Measurements from ENCODE around the gene PPFIBP2. TPM values are rescaled to one million over a fixed set of nuclear protein-coding genes. Genes with fewer than 3 reads are reported as not detected.

Gene PPFIBP2
- total RNA-seq, 2 experiments from 2014 or later = 7.8 to 10.0 TPM

DNA sequence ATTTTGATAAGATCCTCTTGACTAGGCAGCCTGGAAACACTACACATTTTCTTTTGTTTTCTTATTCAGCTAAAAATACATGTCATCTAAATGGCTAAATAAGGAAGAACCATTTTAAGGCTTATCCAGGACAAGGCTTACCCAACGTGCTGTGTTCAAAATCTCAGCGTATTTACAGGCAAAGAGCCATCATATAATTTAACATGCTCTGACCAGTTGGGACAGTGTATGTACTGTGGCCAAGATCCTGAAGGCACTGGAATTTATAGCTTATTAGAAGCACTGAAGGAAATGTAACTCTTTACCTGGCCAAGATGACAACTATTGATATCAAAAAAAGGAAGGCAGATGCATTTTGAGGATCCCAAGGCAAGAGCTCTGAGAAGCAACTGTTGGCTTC lies 71.1 kb downstream of the PPFIBP2 start:
- Mint-ChIP-seq H3K36me3 (no peaks in the 10 kb centered on the region), H3K27ac (no peak overlapping the region), H3K9me3 (ENCODE audit: low read depth) (no peaks in the 10 kb centered on the region), H3K27me3 (peaks cover 2% of the 10 kb centered on the region), H3K4me3 (no peak overlapping the region), H3K4me1 (no peaks in the 10 kb centered on the region)
- no peak for ATAC-seq
- DNase-seq = no peak
- CTCF ChIA-PET = interaction anchor here (2.2 kb wide), 1 partner anchor 14 kb away, joined by 6 read pairs; no protein-coding TSS in a partner anchor

DNA sequence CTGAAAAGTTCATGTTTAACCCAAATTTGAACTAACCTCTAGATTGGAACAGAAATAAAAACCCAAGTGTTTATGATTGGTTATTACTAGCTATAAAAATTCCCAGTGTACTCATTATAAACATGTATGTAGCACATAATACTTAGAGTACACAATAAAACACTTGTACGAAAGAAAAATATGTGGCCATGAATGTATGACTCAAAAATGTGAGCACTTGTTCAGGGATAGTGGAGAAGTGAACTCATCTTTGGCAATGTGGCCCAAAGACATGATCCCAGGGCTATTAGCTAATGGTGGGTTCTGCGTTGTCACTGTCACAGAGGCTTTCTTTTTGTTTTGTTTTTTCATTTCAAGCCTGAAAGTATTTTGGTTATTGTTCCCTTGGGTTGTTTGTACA lies 72.0 kb downstream of the PPFIBP2 start:
- Mint-ChIP-seq H3K9me3 (ENCODE audit: low read depth) (no peaks in the 10 kb centered on the region), H3K27ac (no peak overlapping the region), H3K36me3 (no peaks in the 10 kb centered on the region), H3K27me3 (peaks cover 2% of the 10 kb centered on the region), H3K4me3 (no peak overlapping the region), H3K4me1 (no peaks in the 10 kb centered on the region)
- DNase-seq (no peak), ATAC-seq (no peak)
- CTCF ChIA-PET = no interaction called here

DNA sequence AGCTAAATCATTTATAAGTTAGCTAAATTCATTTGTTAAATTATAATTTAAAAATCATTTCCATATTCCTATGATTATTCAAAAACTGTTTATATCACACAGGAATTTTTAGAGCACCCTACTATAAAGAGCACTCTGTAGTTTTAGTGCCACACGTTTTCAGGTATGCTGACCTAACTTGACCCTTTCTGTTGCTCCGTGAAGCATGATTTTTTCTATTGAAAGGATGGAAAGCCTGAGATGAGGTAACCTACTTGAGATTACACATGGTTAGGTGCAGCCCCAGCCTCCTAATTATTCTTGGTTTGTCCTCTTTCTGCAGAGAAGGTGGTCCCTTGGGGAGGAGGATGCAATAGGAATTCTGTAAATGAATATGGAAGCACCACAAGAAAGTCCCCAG lies 72.6 kb downstream of the PPFIBP2 start:
- Mint-ChIP-seq H3K4me1 (no peaks in the 10 kb centered on the region), H3K36me3 (no peaks in the 10 kb centered on the region), H3K27ac (no peak overlapping the region), H3K4me3 (no peak overlapping the region), H3K27me3 (peaks cover 2% of the 10 kb centered on the region), H3K9me3 (ENCODE audit: low read depth) (no peaks in the 10 kb centered on the region)
- ATAC-seq (no peak), DNase-seq (no peak)
- CTCF ChIA-PET = no interaction called here

DNA sequence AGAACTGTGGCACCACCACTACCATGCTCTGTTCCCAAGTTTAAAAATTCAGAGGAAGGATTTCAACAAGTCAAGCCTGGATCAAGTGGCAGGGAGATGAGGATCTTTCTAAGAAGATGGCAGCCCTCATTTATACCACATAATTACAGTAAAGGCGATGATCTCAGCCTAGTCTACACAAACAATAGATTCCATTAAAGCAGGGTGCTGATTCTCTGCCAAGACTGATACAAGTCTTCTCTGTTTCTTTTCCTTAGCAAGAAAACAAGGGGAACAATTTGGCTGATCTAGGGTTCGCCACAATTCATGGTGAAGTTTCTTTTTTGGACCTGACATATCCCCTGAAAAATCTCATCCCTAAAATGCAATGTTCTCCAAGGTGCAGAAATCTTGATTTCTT lies 73.9 kb downstream of the PPFIBP2 start:
- CTCF ChIA-PET = no interaction called here
- Mint-ChIP-seq H3K36me3 (no peaks in the 10 kb centered on the region), H3K4me1 (peaks cover 12% of the 10 kb centered on the region), H3K27ac (no peak overlapping the region), H3K27me3 (peaks cover 2% of the 10 kb centered on the region), H3K4me3 (no peak overlapping the region), H3K9me3 (ENCODE audit: low read depth) (no peaks in the 10 kb centered on the region)
- ATAC-seq (no peak), DNase-seq (no peak)

DNA sequence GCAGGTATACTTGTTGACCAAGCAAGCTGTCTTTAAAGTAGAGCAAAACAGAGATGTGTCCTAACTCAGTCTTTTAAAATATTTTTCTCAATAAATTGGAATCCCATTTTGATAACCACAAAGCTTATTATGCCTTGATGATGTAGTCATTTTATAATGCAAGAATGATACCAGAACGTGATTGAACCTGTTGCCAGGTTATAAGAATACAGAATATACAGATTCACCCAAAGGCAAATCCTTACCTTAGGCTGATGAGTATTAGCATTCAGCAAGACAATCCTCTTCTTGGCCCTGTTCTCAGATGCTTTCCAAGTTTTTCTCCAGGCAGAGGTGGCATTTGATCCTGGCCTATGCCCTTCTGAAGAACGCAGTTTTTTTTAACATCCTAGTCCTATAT lies 76.1 kb downstream of the PPFIBP2 start:
- no peak for DNase-seq
- no peaks in the 10 kb centered on the region for H3K36me3 Mint-ChIP-seq
- CTCF ChIA-PET = no interaction called here
- no peak for ATAC-seq
- H3K4me1 Mint-ChIP-seq = peaks cover 17% of the 10 kb centered on the region
- no peaks in the 10 kb centered on the region for H3K27me3 Mint-ChIP-seq
- H3K27ac Mint-ChIP-seq = no peak overlapping the region
- H3K4me3 Mint-ChIP-seq = no peak overlapping the region
- H3K9me3 Mint-ChIP-seq (ENCODE audit: low read depth) = no peaks in the 10 kb centered on the region

DNA sequence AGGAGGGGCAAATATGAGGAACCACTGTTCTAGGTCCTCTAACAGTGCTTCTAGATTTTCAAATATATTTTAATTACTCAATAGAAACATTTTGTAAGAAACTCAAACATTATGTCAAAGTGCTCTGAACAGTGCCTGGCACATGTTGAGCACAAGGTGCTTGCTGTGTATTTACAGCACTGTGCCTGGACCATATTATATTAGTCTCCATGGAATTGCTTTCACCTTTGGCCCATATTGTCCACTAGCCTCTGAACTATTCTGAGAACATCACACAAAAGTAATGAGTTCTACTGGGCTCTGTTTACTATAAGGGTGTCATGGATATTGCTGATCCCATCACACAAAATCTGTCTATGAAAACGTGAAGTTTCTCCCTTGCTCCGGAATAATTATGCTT lies 76.7 kb downstream of the PPFIBP2 start:
- no peaks in the 10 kb centered on the region for H3K36me3 Mint-ChIP-seq
- H3K27me3 Mint-ChIP-seq = no peaks in the 10 kb centered on the region
- CTCF ChIA-PET = no interaction called here
- H3K27ac Mint-ChIP-seq = no peak overlapping the region
- no peak for DNase-seq
- no peak for ATAC-seq
- H3K9me3 Mint-ChIP-seq (ENCODE audit: low read depth) = no peaks in the 10 kb centered on the region
- no peak overlapping the region for H3K4me3 Mint-ChIP-seq
- peaks cover 17% of the 10 kb centered on the region for H3K4me1 Mint-ChIP-seq

DNA sequence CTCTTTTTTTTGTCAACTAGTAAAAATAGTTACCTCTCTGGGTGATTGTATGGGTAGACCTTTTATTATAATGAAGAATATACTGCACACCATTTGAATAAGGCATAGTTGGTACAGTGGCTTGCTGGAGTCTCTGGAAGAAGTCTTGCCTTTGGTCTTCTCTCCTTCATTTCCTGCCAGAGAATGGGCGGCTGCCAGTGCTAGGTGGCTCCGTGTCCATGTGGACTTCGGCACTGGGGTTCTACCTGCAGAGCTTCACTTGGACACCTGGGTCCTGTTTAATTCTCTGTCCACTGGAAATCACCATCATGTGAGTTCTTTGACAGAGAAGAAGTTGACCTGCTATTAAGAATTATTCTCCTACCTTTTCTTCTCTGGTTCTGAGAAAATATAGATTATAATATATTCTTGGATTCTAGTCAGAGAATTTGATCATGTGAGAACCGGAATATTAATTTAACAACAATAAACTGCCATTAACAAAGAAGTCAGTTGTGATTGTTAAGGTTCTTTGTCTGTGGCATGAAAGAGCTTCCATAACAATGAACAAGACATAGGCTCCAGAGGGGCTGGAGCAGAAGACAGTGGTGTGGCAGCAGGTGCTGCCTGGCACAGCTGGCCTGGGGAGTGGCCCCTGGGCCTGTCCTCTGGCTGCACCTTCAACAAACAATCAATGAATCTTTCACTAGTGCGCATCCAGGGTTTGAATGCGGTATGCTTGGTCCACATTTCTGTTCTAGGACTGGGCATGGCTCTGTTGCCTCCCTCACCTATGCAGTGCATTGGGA lies 77.5 kb downstream of the PPFIBP2 start:
- ATAC-seq (no peak), DNase-seq (no peak)
- Mint-ChIP-seq H3K9me3 (ENCODE audit: low read depth) (no peaks in the 10 kb centered on the region), H3K36me3 (no peaks in the 10 kb centered on the region), H3K27me3 (no peaks in the 10 kb centered on the region), H3K4me1 (peaks cover 17% of the 10 kb centered on the region), H3K4me3 (no peak overlapping the region), H3K27ac (no peak overlapping the region)
- CTCF ChIA-PET = interaction anchor here (0.6 kb wide), 1 partner anchor 43 kb away, joined by 3 read pairs; no protein-coding TSS in a partner anchor

DNA sequence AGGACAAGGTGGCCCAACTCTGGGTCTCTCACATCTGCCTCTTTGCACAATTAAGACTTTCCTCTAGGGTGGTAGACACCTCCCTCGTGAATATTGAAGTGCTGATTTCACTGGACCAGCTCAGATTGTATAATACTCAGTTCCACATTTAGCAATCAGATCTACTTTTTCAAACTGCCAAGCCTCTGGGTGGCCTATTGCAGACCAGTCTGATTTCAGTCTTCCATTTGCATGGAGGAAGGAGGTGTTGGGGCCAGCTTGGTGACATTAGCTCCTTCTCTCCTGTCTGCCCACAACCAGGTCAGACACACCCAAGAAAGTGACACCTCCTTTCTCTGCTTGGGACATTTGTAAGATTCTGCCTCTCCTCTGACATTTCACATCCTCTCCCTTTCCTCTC lies 78.2 kb downstream of the PPFIBP2 start:
- H3K9me3 Mint-ChIP-seq (ENCODE audit: low read depth) = no peaks in the 10 kb centered on the region
- H3K4me3 Mint-ChIP-seq = no peak overlapping the region
- no peaks in the 10 kb centered on the region for H3K36me3 Mint-ChIP-seq
- H3K4me1 Mint-ChIP-seq = peaks cover 17% of the 10 kb centered on the region
- DNase-seq = no peak
- peak overlapping the region; percentile 35 for H3K27ac Mint-ChIP-seq
- CTCF ChIA-PET = interaction anchor here (0.6 kb wide), 1 partner anchor 44 kb away, joined by 3 read pairs; no protein-coding TSS in a partner anchor
- peak; percentile 42 for ATAC-seq
- H3K27me3 Mint-ChIP-seq = no peaks in the 10 kb centered on the region

DNA sequence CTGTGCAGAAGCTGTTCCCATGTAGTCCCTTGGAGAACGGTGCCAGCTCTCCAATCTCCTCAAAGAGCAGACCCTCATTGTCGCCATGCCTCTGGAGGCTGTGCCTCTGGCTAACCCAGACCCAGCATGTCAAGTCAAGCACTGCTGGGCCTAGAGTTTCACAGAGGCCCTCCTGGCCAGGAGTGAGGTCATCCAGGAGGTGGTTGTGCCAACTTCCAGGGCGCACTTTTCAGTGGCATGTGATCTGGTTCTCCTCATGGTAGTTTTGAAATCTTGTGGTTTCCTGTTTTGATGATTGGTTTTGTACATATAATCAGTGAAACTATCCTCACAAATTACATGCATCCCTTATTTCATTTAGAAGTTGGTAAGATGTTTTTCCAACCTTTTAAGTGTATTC lies 78.9 kb downstream of the PPFIBP2 start:
- Mint-ChIP-seq H3K9me3 (ENCODE audit: low read depth) (no peaks in the 10 kb centered on the region), H3K36me3 (no peaks in the 10 kb centered on the region), H3K4me1 (peaks cover 17% of the 10 kb centered on the region), H3K27ac (no peak overlapping the region), H3K4me3 (no peak overlapping the region), H3K27me3 (no peaks in the 10 kb centered on the region)
- DNase-seq = no peak
- ATAC-seq = no peak
- CTCF ChIA-PET = interaction anchor here (1.1 to 1.9 kb wide), 2 partner anchors 15 to 21 kb away, joined by 3 to 11 read pairs; no protein-coding TSS in a partner anchor

DNA sequence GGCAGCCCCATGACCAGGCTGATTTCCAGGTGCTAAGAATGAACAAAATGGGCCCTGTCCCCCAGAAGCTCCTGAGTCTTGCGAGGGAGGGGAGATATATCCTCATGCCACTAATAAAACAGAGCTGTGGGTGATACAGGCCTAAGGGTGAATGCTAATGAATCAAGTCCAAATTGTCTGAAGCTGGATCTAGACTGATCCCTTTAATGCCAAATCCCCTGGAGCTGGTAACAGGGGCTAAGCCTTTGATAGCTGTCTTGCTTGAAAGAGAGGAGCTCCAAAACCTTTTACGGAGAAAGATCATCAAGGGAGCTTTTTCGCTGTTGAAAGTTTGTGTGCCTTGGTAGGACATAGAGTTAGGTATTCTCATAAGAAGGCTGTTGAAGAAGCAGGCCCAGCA lies 79.7 kb downstream of the PPFIBP2 start:
- no peaks in the 10 kb centered on the region for H3K27me3 Mint-ChIP-seq
- H3K9me3 Mint-ChIP-seq (ENCODE audit: low read depth) = no peaks in the 10 kb centered on the region
- no peak for DNase-seq
- CTCF ChIA-PET = interaction anchor here (1.1 to 1.9 kb wide), 2 partner anchors 16 to 22 kb away, joined by 3 to 11 read pairs; no protein-coding TSS in a partner anchor
- H3K27ac Mint-ChIP-seq = no peak overlapping the region
- peaks cover 17% of the 10 kb centered on the region for H3K4me1 Mint-ChIP-seq
- no peak overlapping the region for H3K4me3 Mint-ChIP-seq
- no peak for ATAC-seq
- H3K36me3 Mint-ChIP-seq = no peaks in the 10 kb centered on the region

DNA sequence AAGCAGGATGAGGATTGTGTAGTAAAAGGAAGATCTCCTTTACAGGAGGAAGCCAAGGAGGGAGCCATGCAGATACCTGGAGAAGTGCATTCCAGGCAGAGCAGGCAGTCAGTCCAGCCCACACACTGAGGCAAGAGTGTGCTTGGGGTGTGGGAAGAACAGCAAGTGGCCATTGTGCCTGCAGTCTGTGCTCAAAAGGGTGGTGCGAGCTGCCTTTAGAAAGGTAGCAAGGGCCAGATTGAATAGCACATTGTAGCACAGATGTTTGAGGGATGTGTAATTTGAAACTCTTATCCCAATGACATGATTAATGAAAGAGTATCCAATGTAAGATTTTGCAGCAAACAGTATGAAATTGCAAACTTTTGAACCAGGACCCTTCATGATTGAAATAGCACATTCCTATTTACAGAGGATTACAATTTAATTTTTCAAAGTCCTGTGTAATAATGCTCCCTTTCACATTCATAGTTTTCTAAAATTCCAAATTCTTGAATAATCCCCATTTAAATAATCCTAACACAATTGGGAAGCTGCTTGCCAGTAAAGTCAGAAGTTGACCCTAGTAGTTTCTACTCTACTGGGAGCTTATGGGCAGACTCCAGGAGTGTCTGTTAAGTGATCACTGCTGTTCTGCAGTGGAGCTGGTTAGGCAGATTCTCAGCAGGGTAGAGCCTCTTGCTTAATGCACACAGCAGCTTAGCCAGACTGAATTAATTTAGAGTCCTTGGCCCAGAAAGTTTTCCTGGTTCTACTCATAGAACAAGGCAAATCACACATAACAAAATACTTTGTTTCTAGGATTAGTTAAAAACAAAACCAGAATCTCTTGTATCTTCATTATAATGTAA lies 81.4 kb downstream of the PPFIBP2 start:
- no peaks in the 10 kb centered on the region for H3K9me3 Mint-ChIP-seq (ENCODE audit: low read depth)
- H3K4me3 Mint-ChIP-seq = no peak overlapping the region
- no peak overlapping the region for H3K27ac Mint-ChIP-seq
- H3K4me1 Mint-ChIP-seq = peaks cover 17% of the 10 kb centered on the region
- no peaks in the 10 kb centered on the region for H3K36me3 Mint-ChIP-seq
- DNase-seq (no peak), ATAC-seq (no peak)
- no peaks in the 10 kb centered on the region for H3K27me3 Mint-ChIP-seq
- CTCF ChIA-PET = no interaction called here

DNA sequence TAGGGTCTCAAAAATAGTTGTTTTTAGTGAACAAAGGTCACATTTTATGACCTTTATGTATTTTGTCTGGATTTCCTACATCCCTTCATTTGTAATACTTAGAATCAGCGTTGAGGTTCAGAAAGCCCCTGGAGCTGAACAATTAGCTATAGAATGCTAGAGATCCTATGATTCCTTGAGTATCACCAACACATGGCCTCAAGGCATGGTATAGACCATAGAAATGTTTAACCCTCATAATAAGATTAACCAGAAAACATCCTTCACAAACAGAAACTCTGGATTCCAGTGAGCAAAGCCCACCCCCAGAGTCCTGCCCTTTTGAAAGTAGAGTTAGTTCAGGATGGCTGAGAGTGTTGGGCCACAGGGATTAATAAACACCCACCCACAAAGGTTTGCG lies 82.2 kb downstream of the PPFIBP2 start:
- peaks cover 17% of the 10 kb centered on the region for H3K4me1 Mint-ChIP-seq
- H3K27me3 Mint-ChIP-seq = no peaks in the 10 kb centered on the region
- H3K4me3 Mint-ChIP-seq = no peak overlapping the region
- DNase-seq (no peak), ATAC-seq (no peak)
- no peak overlapping the region for H3K27ac Mint-ChIP-seq
- CTCF ChIA-PET = no interaction called here
- no peaks in the 10 kb centered on the region for H3K36me3 Mint-ChIP-seq
- H3K9me3 Mint-ChIP-seq (ENCODE audit: low read depth) = no peaks in the 10 kb centered on the region

DNA sequence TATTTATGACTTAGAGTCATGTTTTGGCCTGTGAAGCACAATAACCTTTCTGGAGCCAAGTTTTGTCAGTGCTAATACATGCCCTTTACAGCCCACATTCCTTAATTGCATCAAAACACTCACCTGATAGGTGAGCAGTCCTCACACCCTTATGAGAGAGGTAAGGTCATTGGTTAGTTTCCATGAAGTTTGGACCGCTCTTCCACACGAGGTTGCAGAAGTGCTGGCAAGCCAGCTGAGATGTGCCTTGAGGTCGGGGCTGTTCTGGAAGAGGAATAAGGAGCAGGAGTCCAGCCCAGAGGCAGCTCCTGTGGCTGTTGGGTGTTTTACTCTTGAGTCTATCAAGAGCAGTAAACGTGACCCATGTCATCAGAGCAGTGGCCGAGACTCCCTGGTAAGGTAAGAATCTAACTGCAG lies 83.2 kb downstream of the PPFIBP2 start:
- no peaks in the 10 kb centered on the region for H3K9me3 Mint-ChIP-seq (ENCODE audit: low read depth)
- no peaks in the 10 kb centered on the region for H3K36me3 Mint-ChIP-seq
- DNase-seq (no peak), ATAC-seq (no peak)
- CTCF ChIA-PET = no interaction called here
- H3K4me1 Mint-ChIP-seq = peaks cover 12% of the 10 kb centered on the region
- no peak overlapping the region for H3K4me3 Mint-ChIP-seq
- H3K27me3 Mint-ChIP-seq = no peaks in the 10 kb centered on the region
- H3K27ac Mint-ChIP-seq = no peak overlapping the region

DNA sequence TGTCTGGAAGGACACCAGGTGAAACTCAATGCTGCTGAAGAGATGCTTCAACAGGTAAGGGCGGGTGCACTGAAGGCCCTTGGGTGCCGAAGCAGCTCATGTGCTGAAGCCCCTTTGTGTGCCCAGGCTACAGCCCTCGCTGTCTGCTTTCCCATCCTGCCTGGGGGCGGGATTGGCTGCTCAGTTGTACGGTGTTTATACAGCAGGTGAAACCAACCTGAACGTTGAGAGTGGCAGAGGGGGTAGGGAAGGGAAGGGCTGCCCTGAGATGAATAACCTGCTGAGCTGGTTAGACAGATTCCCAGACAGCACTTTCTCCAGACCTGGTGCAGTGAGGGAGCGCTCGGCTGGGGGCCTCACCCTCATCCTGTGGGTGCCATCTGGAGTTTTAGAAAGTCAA lies 83.8 kb downstream of the PPFIBP2 start:
- DNase-seq = no peak
- peaks cover 6% of the 10 kb centered on the region for H3K4me1 Mint-ChIP-seq
- no peak for ATAC-seq
- CTCF ChIA-PET = no interaction called here
- H3K27me3 Mint-ChIP-seq = no peaks in the 10 kb centered on the region
- no peaks in the 10 kb centered on the region for H3K36me3 Mint-ChIP-seq
- no peak overlapping the region for H3K27ac Mint-ChIP-seq
- H3K4me3 Mint-ChIP-seq = no peak overlapping the region
- no peaks in the 10 kb centered on the region for H3K9me3 Mint-ChIP-seq (ENCODE audit: low read depth)
